CD4-positive, alpha-beta T cell treated with Interleukin-15 for 1 hour (primary cell): ENCODE results near the gene TMEM256.

ENCODE experiments used
- DNase-seq: peaks from one replicate; pipeline ENCODE4 v3.0.0-alpha.2; 2020

The TMEM256 gene

DNA sequence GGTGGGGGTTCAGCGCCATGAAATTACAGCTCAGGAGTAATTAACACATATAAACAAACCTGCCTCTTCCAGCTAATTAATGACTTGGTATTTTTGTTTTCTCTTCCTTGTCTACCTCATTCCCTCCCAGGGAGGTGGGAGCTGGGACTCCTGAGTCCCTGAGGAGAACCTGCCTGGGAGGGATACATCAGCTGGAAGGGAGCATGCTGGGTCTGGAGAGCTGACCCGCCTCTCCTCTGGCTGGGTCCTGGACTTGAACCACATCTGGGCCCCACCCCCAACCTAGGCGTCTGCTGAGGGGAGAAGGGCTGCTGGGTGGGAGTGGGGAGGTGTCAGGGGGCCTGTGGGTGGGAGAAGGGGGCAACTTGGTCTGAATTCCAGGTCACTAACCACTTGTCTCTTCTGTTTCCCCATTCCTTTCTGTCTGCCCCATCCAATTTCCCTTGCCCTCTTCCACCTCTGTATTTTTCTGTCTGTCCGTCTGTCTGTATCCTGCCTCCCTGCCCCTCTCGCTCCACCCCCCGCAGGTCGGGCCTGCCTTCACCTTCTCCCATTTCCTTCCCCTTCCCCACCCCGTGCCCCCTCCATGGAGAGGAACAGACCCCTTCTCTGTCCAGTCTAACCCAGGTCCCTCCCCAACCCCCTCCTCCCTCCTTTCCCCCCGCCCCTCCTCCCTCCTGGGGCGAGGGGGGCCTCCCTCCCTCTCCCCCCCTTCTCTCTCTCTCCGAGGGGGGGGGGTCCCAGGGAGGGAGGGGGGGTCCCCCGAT lies 3.8 kb upstream of the TMEM256 start, which contains the start of gene NLGN2:
TSS of gene NLGN2 (plus strand) at position 361 of the 767 bp plus-strand sequence. CDS start 411 bp downstream, outside the sequence.
- DNase-seq, result no peak

DNA sequence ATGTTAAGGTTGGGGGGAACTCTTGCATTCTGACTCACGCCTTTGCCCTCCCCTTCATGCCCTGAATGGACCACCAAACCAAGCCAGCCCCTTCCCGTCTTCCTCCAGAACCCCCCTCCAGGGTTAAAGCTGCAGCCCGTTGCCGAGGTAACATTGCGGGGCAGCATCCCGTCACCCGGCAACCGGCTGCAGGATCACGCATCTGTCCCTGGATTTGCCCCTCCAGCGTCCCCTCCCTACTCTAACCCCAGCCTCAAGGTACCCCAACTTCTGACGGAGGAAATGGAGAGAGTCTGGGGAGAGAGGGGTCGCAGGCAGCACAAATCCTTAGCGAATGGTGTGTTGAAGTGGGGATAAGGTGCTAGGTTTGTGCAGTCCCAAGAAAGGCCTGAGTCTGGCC lies 3.2 kb upstream of the TMEM256 start:
- no peak for DNase-seq

DNA sequence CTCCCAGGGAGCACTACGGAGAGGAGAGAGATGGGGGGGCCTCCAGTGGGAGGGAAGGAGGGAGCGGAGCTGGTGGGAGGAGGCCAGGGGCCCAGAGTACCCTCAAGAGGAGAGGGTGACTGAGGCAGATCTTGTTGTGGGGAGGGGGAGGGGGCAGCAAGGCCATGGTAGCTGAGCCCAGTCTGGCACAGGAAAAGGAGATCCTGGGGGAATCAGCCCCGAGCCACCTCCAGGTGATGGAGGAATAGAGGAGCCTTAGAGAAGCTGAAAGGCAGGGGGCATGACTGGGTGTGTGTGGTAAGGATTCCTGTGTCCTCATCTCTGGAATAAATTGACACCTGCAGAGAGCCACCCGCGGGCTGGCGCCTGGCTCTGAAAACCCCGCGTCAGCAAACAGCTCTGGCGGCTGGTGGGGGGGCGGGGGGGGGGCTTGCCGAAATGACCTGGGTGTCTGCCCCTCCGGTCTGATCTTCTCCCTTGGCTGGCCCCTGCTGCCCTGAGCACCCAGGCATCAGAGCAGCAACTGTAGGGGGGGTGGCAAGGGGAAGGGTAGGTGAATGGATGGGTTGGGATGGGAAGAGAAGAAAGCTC lies 2.4 kb upstream of the TMEM256 start:
- no peak for DNase-seq

DNA sequence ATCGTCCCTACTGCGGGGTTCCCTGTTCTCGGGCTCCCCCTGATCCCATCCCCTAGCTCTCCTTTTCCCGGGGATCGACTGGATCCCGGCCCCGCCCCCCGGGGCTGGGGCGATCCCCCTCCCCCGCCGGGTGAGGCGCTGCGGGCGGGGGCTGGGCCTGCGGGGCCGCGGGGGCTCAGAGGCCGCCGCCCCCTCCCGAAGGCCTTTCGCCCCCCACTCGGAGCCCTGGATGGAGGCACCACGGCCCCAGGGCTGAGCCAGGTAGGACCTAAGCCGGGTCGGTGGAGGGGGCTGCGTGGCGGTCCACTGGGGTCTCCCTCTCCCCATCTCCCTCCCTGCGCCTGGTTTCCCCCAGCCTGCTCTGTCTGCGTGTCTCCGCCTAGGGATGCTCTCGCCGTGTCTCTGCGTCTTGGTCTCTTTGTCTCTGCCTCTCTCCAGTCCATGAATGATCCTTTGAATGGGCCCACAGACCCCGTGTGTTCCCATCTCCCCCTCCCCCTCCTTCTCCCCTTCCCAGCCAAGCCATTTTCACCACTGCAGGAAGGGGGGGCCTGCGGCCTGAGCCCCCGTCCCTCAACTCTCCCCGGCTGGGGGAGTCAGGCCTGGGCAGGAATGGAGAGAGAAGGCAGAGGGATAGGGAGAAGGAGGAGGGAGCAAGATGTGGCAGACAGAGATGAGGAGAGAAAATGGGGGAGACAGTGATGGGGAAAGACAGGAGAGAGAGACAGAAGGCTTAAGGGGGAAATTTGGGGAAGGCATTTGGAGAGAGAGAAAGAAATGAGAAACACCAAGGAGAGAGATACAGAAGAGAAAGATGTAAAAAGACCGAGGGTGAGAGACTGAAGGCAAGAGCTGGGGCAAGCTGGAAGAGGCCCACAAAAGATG lies 1.7 kb upstream of the TMEM256 start:
- no peak for DNase-seq

DNA sequence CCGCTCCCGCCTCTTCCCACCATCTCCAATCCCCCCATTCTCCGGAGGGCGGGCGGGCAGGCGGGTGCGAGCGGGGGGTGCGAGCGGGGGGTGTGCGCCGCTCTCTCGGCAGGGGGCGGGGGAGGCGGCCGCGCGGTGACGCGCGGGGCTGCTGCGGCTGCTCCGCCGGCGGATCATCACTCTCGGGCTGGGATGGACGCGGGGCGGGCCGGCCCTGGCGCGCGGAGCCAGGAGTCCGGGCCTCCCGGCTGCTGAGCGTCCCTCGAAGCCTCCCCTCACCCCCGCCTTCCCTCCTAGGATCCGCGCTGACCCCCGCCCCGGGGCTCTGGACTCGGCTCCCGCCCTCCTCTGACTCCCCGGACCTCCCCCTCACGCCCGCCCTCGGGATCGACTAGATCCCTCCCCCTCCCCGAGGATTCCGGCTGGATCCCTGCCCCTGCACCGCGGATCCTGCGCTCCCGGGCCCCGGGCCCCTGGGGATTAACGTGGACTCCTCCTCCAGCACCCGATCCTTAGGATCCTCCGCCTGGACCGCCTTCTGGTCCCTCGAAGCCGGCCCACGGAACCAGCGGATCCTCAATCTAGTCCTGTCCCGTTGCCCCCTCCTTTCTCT lies 946 bp upstream of the TMEM256 start:
- peak; percentile 75 for DNase-seq

DNA sequence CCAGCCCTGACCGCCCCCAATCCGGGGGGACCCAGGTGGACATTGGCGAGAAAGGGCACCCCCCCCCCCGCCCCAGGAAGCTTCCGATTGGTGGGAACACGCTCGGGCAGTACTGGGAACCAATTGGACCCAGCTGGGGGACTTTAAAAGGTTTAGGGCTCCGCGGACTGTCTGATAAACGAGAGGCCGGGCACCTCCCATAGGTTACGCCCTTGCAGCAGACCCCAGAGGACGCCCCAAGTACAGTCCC lies 245 bp downstream of the TMEM256 start:
- no peak for DNase-seq

DNA sequence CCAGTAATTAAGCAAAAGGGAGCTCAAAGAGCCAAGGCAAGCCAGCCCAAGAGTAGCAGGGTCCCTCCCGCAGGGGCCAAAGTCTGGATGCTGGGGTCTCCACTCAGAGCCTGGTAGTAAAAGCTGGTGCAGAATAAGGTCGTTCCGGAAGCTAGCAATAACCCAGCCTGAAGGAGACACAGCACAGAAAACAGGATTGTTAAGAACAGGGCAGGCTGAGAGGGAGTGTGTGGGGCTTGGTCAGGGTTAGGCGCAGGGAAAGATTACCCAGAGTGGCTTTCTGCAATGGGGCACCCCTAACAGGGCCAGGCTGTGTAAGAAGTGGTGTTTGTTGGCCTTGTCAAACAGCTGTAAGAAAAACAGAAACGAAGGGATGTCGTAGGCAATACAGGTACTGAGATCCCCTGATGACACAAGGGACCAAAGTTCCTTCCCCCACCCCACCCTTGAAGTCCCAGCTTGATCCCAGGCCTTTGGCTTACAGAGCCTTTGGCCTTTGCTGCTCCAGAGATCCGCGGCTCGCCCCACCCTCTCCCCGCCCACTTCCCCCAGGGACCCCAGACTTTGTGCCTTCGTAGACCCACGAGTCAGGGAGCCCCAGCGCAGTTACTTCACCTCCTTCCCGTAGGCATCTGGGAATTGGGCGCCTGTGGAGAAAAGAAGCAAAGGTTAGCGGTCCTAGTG lies 712 bp downstream of the TMEM256 start:
- no peak for DNase-seq

DNA sequence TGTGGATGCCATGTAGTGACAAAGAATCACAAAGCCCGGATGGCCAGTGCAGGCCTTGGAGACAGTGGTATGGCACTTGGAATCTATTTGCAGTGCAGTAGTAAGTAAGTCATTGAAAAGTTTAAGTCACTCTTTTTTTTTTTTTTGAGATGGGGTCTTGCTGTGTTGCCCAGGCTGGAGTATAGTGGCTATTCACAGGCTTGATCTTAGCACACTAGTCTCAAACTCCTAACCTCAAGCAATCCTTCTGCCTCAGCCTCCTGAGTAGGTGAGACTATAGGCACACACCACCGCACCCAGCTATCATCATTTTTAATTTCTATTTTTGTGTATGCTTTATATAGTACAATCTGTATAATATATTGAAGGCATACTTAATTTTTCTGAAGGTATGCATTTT lies 5.3 kb downstream of the TMEM256 start:
- DNase-seq, result no peak

DNA sequence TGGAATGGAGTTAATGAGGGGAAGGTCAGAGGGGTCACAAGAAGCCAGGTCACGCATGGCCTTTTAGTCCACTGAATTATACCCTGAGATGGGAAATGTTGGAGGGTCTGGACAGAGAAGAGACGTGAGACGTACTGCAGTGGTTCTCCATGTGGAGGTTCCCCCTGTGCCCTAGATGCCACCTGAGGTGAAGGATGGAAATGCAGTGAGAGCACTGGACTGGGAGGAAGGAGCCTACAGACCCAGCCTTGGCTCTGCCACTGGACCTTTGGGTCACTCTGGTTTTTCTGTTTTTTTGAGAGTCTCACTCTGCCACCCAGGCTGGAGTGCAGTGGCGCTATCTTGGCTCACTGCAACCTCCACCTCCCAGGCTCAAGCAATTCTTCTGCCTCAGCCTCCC lies 7.8 kb downstream of the TMEM256 start:
- no peak for DNase-seq

DNA sequence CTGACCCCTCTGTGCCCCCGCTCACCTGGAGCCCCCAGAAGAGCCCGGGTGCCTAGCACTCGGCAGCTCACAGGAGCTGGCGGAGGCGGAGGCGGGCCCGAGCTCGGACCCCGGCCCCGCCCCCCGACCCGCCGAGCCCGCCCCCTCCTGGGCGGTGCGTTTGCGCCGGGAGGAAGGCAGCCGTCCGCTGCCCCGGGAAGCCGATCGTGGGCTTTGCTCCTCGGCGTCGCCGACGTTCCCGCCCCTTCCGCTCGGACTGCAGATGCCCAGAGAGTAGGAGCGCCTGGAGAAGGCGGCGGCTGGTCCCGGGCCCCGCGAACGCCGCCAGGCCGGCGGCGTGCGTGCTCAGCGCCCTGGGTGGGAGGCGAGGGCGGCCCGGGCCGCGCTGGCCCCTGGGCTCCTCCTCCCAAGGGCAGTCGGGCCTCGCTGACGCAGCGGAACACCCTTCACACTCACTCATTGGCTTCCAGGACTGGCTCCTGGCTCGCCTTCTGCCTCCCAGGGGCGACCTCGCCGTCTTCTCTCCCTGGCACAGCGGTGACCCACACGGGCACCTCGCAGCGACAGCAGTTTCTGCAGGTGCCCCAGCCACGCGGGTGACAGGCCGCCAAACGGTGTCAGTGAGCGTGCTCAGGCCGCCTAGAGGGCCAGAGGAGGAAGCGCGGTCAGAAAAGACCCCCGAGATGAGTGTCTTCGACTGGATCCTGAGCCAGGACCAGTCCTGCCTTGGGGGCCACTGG lies 9.3 kb downstream of the TMEM256 start, which contains the start of gene PLSCR3:
TSS of gene PLSCR3 (minus strand) at position 74 of the 740 bp plus-strand sequence. CDS start 415 bp downstream, outside the sequence.
- peak; percentile 81 for DNase-seq

DNA sequence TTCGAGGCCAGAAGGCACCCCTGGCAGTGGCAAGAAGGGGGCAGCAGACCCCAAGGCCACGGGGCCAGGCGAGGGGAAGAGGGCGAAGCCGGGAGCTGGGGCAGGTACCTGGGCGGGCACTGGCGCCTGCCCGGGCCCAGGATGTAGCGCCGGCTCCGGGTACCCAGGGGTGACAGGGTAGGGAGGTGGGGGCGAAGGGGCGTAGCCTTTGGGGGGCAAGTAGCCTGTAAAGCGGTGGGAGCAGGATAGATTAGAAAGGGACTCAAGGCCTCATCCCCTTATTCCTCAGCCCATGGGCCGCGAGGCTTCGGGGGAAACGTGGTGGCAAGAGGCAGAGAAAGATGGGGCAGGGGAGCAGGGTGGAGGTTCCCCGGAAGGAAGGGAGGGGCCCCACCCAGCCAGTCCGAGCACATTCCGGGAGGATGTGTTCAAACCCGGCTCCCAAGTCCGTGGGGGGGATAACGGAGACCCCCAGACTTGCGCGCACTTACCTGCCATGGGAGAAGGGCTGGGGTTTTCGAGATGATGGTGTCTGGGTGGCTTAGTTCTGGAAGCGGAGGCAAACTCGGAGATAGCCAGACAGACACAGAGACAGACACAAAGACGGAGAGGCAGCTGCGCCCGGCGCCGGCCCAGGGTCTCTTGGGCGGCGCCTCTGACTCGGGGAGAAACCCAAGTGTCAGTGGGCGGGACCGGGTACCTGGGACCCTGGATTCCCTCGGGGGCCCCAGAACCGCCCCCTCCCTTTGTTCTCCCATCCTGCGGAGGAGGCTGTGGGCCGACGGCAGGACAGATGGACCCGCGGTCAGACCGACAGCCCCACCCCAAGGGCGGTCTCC lies 10.1 kb downstream of the TMEM256 start:
- peak; percentile 79 for DNase-seq

DNA sequence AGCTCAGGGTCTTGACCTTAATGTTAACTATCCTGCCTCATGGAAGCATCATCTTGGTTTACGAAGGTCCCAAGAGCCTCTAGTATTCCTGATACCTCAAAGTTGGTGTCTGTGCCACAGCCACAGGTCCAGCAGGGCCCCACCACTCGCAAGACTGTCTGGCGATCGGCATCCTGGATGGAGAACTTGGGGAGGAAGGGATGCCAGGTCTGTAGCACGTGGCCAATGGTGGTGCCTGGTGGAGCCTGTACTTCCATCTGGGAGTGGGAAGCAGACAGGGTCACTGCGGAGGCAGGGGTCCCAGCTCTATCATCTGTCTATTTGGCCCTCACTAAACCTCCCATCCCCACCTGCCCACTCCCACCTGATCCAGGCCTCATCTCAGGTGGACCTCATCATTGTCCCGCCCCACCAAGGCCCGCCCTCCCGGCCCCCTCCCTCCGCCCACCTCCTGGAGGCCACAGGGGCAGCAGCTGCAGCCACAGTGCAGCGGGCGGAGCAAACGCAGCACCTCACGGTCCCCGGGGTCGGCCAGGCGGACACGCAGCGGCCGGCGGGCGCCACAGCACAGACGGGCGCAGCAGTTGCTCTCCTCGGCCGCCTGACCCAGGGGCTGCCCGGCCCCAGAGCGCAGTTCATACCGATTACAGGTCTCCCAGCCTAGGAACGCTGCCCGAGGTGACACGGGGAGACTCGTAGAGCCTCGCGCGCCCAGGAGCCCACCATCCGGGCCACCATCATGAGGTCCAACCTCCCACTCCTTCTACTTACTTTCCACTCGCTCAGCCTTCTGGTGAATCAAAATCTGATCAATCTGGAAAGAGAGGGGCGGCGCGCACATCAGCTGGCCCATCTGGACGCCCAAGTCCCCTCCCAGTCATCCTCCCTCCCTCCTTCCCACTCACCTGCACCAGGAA lies 10.9 kb downstream of the TMEM256 start:
- DNase-seq, result no peak

DNA sequence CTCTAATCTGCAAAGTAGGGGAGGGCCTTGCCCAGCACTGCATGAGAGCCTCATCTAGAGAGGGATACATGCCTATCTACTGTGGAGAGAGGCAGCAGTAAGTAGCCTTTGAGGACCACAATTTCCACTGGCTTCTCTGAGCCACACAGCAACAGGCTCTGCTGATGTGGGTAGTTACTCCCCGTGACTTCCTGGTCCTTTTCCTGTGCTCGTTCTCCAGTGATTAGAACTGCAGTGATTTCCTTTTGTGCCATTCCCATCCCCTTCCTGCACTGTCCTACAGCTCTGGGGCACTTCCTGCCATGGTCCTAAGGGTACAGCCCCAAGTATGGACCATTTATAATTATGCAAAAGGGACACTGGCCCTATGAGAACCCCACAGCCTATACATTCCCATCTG lies 12.6 kb downstream of the TMEM256 start:
- DNase-seq, result no peak

DNA sequence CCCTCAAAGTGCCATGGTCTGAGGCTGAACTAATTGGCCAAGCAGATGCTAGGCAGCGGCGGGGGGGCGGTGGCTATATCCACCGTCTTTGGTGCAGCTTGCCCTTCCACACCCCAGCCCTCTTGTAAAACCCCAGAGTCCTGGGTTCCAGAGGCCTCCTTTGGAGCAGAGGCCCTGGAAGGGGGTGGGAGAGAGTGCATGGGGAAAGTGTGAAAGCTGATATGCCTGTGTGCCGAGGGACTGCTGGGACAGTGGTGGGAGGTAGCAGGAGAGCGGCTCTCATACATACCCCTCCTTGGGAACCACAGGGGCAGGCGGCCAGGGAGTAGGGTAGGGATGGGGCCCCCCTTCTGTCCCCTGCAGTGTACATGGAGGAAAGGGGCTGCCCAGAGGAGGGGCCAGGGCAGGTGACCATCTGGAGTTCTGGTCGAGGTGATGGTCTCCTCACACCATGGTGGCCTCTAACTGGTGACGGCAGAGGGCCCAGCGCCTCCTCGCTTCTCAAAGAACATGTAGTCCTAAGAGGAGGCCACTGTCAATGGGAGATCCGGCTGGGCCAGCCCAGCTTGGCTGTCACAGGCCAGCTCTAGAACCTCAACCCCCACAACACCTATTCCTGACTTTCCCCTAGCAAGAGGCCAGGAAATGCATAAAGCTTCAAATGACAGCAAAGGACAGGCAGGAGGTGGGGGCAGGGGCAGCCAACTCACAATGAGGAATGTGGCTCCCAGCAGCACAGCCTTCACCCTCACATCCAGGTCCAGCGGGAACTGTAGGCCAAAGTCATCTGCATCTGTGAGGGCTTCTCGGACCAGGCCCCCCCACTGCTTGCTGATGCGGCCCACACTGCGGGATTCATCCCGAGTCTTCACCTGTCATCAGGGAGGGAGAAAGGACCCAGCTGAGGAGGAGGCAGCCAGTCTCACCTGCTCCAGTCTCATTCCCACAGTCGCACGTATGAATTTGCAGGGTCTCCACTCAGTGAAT lies 13.7 kb downstream of the TMEM256 start:
- DNase-seq, result no peak

DNA sequence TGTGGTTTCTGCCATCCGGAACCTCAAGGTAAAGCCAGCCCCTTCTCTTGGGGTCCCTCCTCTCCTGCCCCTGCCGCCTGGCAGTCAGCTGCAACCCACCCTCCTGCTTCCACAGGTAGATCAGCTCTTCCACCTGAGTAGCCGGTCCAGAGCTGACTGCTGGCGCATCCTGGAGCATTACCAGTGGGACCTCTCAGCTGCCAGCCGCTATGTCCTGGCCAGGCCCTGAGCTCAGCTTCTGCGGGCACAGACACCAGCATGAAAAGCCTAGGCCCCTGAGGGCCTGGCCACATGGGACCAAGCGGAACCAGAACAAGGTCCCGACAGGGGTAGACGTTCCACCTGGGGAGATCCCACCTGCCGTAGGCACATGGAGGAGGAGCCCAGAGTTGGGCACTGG lies 15.0 kb downstream of the TMEM256 start:
- DNase-seq, result no peak

DNA sequence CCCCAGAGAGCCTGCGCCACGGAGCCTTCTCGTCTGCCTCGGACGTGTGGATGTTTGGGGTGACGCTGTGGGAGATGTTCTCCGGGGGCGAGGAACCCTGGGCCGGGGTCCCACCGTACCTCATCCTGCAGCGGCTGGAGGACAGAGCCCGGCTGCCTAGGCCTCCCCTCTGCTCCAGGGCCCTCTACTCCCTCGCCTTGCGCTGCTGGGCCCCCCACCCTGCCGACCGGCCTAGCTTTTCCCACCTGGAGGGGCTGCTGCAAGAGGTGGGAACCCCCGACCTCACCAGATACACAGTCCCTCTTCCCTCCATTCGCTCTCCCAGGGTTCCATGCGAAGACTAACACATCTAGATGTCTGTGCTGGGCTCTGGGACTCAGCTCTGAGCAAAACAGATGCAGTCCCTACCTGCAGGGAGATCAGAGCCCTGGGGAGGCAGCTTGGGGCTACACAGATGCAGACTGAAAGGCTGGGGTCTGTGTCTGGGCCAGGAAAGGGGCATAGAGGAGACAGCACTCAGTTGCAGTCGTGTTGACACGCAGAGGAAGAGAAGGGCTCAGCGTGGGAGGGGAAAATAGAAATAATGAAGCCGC lies 19.3 kb downstream of the TMEM256 start:
- no peak for DNase-seq

DNA sequence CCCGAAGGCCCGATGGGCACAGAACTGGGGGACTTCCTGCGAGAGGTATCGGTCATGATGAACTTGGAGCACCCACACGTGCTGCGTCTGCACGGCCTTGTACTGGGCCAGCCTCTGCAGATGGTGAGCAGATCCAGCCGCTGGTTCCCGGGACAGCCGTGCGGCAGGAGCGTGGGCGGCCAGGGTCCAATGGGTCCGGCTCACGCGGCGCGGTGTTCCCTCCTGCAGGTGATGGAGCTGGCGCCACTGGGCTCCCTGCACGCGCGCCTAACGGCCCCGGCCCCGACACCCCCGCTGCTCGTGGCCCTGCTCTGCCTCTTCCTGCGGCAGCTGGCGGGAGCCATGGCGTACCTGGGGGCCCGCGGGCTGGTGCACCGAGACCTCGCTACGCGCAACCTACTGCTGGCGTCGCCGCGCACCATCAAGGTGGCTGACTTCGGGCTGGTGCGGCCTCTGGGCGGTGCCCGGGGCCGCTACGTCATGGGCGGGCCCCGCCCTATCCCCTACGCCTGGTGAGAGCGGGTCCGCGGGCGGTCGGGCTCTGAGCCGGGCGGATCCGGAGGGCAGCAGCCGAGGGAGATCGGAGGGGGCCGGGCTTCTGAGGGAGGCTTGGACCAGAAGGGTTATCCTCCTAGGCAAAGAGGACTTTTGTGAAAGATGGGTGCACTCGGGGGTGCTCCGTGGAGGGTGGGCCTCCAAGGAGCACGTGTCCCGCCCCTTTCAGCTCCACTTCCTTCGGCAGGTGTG lies 20.0 kb downstream of the TMEM256 start:
- DNase-seq, result peak; percentile 81

DNA sequence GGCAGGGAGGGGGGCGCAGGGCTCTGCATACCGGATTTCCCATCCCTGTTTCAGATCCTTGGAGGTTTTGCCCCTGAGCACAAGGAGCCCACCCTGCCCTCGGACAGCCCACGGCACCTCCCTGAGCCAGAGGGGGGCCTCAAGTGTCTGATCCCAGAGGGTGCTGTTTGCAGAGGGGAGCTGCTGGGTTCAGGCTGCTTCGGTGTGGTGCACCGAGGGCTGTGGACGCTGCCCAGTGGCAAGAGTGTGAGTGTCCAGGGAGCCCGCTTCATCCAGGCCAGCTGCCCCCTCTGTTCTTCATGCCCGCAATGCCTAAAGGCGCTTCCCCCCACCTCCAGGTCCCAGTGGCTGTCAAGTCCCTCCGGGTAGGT lies 20.5 kb downstream of the TMEM256 start:
- DNase-seq, result no peak
